HCT116 (cell line): ENCODE data around the gene CD9.

Source experiments
- ATF3 ChIP-seq: IDR thresholded peaks from 2 replicates; pipeline ENCODE4 v1.6.1; 2012
- CEBPB ChIP-seq: IDR thresholded peaks from 2 replicates; pipeline ENCODE4 v1.6.1; 2012; ENCODE audit warnings: low read depth
- EZH2 ChIP-seq: fragments of 200-600 bp; sonication (generic); IDR thresholded peaks from 2 replicates; pipeline ENCODE4 v1.6.1; 2017; ENCODE audit warnings: antibody characterized with exemption, mixed run types
- FOSL1 ChIP-seq: IDR thresholded peaks from 2 replicates; pipeline ENCODE4 v1.6.1; 2012; ENCODE audit warnings: low read depth
- JUND ChIP-seq: IDR thresholded peaks from 2 replicates; pipeline ENCODE4 v1.6.1; 2012
- POLR2A ChIP-seq: IDR thresholded peaks from 2 replicates; pipeline ENCODE4 v1.7.0; 2011; ENCODE audit warnings: borderline replicate concordance; ENCODE audit not compliant: insufficient read depth, insufficient read length; ENCODE audit errors: extremely low read depth
- RAD21 ChIP-seq: IDR thresholded peaks from 2 replicates; pipeline ENCODE4 v1.6.1; 2012; ENCODE audit warnings: low read depth, mild to moderate bottlenecking
- SRF ChIP-seq: IDR thresholded peaks from 2 replicates; pipeline ENCODE4 v1.6.1; 2012; ENCODE audit warnings: low read depth
- ZNF274 ChIP-seq: fragments of 200-500 bp; sonication (Bioruptor generic); IDR thresholded peaks from 2 replicates; pipeline ENCODE4 v1.6.1; 2014; ENCODE audit warnings: mild to moderate bottlenecking, low read depth, low read length, inconsistent platforms
- TF ChIP-seq, protein P1 (sequence below), 3 experiments: fragments of 200-600 bp in 1 of 3; sonication (generic) in 1 of 3; IDR thresholded peaks in 2 of 3; conservative IDR thresholded peaks in 1 of 3; 2 replicates each; pipeline ENCODE4 v1.5.1; 2012 to 2017; ENCODE audit warnings: low read depth in 2 of 3, low read length in 2 of 3, antibody characterized with exemption in 1 of 3, borderline replicate concordance in 1 of 3, control low read depth in 1 of 3, mild to moderate bottlenecking in 1 of 3, mixed read lengths in 1 of 3, mixed run types in 1 of 3, moderate library complexity in 1 of 3; ENCODE audit not compliant: insufficient read depth in 1 of 3
- TF ChIP-seq, protein P2 (sequence below): IDR thresholded peaks from 2 replicates; pipeline ENCODE4 v1.6.1; 2012

- TF ChIP-seq, protein P1, sequence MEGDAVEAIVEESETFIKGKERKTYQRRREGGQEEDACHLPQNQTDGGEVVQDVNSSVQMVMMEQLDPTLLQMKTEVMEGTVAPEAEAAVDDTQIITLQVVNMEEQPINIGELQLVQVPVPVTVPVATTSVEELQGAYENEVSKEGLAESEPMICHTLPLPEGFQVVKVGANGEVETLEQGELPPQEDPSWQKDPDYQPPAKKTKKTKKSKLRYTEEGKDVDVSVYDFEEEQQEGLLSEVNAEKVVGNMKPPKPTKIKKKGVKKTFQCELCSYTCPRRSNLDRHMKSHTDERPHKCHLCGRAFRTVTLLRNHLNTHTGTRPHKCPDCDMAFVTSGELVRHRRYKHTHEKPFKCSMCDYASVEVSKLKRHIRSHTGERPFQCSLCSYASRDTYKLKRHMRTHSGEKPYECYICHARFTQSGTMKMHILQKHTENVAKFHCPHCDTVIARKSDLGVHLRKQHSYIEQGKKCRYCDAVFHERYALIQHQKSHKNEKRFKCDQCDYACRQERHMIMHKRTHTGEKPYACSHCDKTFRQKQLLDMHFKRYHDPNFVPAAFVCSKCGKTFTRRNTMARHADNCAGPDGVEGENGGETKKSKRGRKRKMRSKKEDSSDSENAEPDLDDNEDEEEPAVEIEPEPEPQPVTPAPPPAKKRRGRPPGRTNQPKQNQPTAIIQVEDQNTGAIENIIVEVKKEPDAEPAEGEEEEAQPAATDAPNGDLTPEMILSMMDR (IDR thresholded peaks at IDR 0.05 in 2 of 3, conservative IDR thresholded peaks at IDR 0.05 in 1 of 3; ENCODE audit: borderline replicate concordance in 1 of 3, insufficient read depth in 1 of 3, low read depth in 2 of 3, low read length in 2 of 3) = no peak
- TF ChIP-seq ATF3 (no peak), CEBPB (no peak), JUND (no peak), SRF (no peak), RAD21 (no peak), EZH2 (no peak), POLR2A (no peak), FOSL1 (no peak), ZNF274 (no peak)
- TF ChIP-seq, protein P2, sequence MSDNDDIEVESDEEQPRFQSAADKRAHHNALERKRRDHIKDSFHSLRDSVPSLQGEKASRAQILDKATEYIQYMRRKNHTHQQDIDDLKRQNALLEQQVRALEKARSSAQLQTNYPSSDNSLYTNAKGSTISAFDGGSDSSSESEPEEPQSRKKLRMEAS = no peak
Observed at GRCh38 chr12:6249580-6249979, 49.4 kb downstream of the CD9 start.
